Dedifferentiated amniotic fluid mesenchymal stem cell (primary cell): ENCODE measurements around the gene CHD6.
A peak's percentile ranks its signal among the peaks of the same experiment; 100 is the strongest.

Experiments used
- DNase-seq: peaks from one replicate; pipeline ENCODE4 v3.0.0-alpha.2; 2016; ENCODE audit errors: extremely low spot score

The CHD6 gene

DNA sequence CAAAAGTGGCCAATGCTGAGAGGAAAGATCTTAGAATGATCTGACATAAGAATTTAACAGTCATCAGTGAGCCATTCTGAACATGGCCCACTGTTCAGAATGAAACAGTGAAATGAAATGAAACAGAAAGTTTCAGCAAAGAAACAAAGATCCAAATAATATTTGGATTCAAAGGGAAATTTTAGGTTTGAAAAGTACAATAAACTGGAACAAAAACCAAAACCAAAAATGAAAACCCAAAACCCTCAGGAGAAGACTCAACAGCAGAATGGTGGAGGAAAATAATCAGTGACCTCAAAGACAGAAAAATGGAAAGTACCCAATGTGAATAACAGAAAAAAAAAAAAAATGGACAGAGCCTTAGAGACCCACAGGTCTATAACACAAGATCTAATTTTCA is 185.4 kb downstream of the CHD6 start:
- DNase-seq, result no peak

DNA sequence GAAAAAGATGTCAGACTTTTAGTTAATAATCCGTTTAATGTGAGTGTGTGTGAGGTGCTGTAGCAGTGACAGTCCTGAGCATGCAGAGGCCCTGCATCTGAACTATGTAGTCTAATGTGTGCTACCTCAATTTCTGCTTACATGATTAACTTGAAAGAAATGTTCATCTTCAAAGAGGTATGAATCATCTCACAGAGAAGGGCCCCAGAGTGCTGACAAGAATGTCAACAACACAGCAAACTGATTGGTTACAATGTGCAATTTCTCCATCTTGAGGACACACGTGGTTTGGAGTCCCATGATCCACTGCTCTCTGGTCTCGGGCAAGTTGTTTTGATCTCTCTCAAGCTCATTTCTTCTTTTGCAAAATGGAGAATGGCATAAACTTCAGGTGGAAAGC is 189.9 kb downstream of the CHD6 start:
- DNase-seq, result no peak

- no peak for DNase-seq
Measured at GRCh38 chr20:41427833-41428232, 190.3 kb downstream of the CHD6 start.

GRCh38 chr20:41426976-41427375 is 191.2 kb downstream of the CHD6 start:
- DNase-seq, result no peak

GRCh38 chr20:41426086-41426830 is 191.9 kb downstream of the CHD6 start:
- DNase-seq, result no peak

- DNase-seq, result no peak
Measured at GRCh38 chr20:41425180-41425884, 192.8 kb downstream of the CHD6 start.

DNA sequence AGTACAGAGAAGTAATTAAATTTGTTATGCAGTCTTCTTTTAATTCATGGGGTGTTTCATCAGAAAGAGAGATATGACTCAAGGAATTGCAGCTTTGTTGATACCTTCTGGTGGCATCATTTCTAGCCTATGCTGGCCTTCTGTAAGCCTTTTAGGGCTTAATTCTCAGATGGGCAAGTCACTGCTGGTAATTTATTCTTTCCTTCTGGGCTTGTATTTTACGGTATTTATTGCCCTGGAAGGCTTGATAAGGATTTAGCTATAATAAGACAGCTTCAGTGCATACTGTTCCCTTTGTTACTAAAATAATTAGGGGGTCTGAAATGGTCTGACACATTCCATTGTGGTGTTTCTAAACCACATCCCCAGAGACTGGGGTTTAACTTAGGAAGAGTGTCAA is 193.6 kb downstream of the CHD6 start:
- DNase-seq, result no peak

DNA sequence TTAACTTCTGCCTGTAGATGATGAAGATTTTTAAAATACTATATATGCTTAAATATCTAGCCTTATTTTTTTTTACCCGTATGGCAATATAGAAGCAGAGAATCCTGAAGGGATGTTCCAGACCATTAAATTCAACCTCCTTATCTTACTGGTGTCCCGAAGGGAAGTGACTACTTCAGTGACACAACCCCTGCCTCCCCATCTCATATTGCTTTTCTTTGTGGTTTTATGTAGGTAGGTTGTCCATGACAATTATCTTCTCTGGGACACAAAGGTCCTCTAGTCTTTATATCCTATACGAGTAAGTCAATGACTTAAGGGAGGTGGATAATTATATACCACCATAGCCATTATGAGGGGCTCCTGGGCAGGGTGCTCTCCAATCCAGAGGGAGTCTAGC is 194.2 kb downstream of the CHD6 start:
- DNase-seq, result no peak

GRCh38 chr20:41422953-41423352 is 195.2 kb downstream of the CHD6 start:
- DNase-seq, result peak; percentile 63

- DNase-seq, result no peak
Measured at GRCh38 chr20:41418739-41419293, 199.4 kb downstream of the CHD6 start.

GRCh38 chr20:41418031-41418430 is 200.1 kb downstream of the CHD6 start:
- DNase-seq, result no peak

DNA sequence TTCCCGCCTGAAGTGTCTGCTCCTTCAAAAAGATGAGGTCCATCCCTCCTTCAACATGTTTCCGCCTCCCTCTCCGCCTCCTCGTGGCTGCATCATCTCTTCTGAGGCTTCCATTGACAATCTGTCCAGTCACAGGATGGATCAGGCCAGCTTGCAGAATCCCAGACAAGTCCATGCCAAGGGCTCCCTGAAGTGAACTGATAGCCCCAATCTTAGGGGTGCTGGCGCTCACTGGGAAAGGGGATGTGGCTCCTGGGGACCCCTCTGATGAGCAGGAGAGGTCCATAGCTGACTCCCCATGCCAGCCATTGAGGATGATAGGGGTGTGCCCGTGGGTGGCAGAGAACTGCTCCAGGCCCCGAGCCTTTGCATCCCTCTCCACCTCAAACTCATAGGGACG is 203.0 kb downstream of the CHD6 start:
- DNase-seq, result no peak

DNA sequence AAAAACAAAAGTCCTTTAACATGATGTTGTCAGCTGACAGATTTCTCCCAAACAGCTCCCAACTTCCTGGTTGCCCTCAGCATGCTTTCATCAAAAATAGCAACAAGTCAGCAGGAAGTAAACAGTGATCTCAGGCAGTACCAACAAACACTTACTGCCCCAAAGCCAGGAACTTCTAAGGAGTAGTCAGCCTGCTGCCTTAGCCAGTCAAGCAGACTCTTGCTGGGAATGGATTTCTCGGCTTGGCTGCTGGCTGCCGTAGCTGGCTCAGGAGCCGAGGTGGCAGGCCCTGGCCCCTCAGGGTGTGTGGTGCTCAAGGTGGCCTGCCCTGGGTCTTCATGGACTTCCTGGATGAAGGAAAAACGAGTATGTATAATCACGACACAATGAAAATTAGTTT is 205.0 kb downstream of the CHD6 start:
- DNase-seq, result no peak

GRCh38 chr20:41412324-41413120 is 205.7 kb downstream of the CHD6 start:
- DNase-seq, result no peak

- DNase-seq, result peak; percentile 52
Measured at GRCh38 chr20:41411391-41411847, 206.8 kb downstream of the CHD6 start.

DNA sequence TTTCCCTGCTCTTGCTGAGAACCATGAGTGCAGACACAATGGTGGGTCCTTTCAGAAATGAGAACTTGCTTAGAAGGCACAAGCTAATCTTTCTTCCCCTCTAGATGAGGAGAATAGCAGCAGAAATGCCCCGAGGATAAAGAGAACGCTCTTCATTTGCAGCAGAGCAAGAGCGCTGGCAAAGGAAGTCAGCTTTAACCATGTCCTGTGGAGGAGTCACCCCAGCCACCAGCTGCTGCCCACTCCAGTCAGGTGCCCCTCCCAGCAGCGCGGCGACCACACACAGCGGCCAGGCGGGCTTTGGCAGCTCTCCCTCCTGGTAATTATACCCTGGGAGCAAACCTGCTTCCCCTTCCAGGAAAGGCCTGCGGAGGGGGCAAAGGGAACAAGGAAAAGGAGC is 209.2 kb downstream of the CHD6 start:
- no peak for DNase-seq

DNA sequence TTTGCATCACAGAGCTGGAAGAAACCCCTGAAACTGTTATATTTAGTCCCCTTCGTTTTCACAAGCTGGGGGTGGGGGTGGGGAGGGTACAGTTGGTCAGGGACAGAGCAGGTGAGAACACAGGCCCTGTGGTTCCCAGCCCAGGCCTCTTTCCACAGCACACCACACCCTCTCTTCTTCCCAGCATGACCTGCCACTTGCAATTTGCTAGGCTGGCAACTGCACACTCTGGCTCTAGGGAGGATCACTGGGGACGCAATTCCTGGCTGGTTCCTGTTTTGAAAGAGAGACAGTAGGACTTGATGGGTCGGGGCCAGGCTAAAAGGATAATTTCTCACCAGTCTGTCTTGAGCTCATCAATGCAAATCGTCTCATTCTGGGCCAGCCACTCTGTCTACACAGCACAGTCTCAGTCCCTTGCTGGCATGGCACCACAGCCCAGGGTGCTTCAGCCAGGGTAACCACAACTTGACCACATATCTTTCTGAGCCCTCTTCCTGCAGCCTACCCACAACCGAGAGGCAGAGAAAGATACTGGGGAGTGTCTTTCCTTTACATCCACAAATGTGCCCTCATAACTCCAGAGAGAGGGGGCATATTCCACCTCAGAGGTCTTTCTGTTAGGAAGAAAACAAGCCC is 209.9 kb downstream of the CHD6 start:
- DNase-seq, result no peak

DNA sequence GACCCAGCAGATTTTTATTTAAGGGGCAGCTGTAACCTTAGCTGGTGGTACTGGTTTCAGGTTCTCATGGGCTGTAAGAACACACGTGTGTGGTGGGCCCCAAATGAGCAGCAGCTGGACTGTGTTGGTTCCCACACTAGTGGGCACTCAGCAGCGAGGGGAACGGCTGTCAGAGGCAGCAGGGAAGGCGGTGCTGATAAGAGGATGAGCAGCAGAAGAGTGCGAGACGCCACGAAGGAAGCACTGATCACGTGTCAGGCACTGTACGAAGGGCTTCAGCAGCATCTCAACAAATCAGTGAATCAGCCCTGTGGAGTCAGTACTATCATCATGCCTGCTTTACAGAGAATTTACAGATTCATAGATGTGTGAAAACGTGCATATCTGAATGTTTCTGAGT is 210.6 kb downstream of the CHD6 start:
- no peak for DNase-seq

- DNase-seq, result no peak
Measured at GRCh38 chr20:41406896-41407444, 211.2 kb downstream of the CHD6 start.

DNA sequence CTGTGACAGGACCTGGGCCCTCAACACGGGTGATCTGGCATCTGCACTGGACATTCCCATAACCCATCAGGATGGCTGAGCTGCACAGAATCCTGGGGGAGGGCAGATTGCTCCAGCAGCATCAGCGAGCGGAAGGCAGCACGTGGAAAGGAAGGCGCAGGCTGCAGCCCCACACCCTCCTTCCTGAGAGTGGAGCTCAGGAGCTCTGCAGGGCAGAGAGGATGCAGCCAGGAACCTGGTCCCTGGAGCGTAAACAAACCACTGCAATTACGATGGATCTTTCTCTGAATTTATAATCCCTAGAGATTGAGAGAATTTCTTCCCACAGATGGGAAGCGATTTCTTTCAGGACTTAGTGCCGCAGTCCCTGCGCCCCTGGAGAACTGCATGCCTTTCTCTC is 211.8 kb downstream of the CHD6 start:
- no peak for DNase-seq

- no peak for DNase-seq
Measured at GRCh38 chr20:41405436-41405835, 212.7 kb downstream of the CHD6 start.

DNA sequence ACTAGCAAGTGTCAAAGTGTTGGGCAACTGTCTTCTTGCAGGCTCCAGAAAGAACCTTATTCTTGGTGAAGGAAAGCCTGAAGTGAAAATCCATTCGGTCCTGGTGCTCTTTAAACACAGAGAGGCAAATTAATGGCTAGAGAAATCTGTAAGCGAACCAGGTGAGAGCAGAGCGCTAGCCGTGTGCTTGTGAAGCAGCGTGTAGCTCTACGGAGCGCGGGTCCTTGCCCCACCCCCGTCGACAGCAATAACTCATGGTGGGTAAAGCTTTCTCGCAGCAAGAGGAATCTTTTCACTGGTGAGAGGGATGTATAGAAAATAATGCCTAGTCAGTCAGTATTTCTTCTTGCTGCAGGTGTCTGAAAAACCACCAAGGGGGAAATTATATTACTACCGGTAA is 214.6 kb downstream of the CHD6 start:
- DNase-seq, result no peak
